Stimulated activated CD8-positive, alpha-beta memory T cell treated with anti-CD3 and anti-CD28 coated beads, Interleukin-4, amount 100 ng/mL, for 4 hours (primary cell): ENCODE measurements around the gene PIP4K2C.
"Not testable (repeated sequence)": the region's sequence is repeated elsewhere in the genome, so short reads cannot be mapped to it uniquely, and the experiment has no call there.

Experiments
- DNase-seq, 2 donors: peaks; one replicate each; pipeline ENCODE4 v3.0.0-alpha.2; 2020; ENCODE audit warnings: low read depth in 2 of 2, low spot score in 1 of 2

Gene PIP4K2C

DNA sequence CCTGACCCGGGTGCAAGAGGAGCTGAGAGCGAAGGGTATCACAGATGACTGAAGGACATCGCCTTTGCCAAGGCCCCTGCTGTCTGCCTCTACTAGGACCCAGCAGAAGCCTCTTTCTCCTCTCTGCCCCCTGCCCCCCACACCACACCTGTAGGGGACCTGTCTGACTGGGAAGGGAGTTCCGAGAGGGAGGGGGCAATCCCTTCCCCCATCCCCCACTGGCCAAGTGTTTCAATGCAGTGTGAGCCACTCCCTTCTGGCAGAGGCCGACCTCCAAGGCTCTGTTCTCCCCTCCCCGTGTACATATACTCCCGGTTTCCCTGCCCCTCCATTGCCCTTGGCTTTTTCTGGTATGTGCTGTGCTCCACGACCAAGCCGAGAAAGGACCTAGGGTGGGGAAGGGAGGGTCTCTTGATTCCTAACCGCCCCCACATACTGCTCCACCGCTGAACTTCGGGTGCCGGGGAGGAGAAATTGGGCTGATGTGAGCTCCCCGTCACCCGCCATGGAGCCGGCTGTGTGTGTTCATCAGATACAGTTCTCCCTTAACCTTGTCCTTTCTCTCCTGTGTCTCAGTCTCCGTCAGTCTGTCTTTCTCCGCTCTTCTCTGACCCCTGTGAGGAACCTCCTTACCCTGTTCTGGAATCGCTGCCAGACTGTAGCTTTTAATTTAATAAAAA, 18.2 kb downstream of the PIP4K2C start:
- DNase-seq: no peak

DNA sequence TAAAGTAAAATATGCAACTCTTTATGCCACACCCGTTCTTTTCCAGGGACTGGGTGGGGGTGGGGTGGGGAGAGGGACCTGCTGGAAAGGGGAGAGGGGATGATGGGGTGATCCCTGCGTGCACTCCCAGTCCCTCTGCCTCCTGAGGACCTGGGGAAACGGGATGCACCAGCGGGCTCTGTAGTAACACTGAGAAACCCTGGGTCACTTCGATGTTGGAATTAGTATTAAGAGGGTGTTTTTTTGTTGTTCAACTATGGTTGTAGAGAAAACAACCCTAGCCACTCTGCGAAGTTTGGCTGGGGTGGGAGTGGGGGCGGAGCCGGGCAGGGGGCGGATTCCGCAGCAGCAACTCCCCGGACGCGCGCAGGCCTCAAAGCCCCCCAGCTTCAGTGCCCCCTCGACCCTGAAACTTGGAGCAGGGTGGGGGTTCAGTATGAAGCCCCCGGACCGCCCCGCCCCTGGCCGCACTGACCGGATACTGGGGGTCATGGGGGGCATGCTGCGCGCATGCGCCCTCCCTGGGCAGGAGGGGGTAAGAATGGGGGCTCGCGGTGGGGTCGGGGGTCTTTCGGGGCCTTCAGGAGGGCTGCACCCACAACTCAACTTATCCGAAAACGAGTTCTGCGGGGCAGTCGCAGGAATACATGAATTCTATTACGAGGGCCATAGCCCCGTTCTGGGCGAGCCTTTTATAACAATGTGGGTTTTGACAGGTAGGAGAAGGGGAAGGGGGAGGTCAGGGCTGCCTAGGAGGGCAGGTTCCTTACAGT, 19.0 kb downstream of the PIP4K2C start:
- DNase-seq: no peak

DNA sequence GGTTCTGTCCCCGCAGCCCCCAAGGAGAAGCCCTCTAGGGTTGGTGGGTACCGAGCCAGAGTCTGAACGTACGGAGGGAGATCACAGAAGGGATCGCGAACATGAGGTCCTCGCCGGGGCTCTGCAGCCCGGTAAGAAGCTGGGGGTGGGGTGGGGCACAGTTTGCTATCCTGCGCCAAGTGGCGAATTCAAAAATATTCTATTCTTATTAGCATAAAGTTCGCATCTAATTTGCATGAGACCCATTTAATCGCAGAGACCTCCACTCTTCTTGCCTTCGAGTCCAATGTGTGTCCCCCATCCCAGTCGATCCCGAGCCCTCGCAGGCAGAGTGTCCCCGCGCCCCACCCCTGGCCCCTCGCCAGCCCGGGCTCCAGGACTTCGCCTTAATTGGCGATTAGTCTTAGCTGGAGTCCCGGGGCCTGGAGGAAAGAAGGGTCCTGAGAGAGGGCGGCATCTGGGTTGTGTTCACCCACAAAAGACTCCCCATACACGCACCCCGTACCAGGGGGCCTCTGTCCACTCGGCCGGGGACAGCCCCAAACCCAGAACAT, 19.6 kb downstream of the PIP4K2C start:
- DNase-seq: no peak

DNA sequence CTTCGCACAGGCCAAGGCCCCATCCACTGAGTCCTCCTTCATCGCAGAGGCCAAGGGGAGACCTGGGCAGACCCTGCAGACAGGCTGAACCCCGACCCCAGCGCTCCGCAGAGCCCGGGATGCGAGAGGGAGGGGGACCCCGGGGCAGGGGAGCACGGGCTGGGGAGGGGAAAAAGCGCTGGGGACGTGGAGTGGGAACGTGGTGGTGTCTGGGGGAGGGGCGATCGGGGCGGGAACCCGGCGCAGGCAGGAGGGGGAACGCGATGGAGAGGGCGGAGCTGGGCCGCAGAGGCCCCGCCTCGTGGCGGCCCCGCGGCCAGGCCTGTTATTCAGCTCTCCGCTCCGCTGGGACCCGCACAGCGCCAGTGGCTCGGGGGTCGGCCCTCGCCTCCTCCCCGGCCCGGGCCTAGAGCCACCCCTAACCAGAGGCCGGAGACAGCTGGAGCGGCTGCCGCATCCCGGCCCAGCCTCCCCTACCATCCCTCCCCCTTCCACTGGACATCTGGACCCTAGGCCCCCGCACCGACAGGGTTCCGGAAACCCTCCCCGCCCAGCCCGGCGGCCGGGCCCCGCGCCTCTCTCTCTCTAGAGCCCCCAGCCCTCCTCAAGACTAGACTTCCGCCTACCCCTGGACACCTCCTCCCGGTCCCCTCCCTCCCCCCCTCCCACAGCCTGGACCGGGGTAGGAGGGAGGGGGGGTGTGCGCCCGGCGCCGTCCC, 20.3 kb downstream of the PIP4K2C start, which contains the start of gene ARHGEF25:
TSS of gene ARHGEF25 (plus strand) at position 328 of the 719 bp plus-strand sequence. CDS start 460 bp downstream, outside the sequence.
- no peak for DNase-seq

DNA sequence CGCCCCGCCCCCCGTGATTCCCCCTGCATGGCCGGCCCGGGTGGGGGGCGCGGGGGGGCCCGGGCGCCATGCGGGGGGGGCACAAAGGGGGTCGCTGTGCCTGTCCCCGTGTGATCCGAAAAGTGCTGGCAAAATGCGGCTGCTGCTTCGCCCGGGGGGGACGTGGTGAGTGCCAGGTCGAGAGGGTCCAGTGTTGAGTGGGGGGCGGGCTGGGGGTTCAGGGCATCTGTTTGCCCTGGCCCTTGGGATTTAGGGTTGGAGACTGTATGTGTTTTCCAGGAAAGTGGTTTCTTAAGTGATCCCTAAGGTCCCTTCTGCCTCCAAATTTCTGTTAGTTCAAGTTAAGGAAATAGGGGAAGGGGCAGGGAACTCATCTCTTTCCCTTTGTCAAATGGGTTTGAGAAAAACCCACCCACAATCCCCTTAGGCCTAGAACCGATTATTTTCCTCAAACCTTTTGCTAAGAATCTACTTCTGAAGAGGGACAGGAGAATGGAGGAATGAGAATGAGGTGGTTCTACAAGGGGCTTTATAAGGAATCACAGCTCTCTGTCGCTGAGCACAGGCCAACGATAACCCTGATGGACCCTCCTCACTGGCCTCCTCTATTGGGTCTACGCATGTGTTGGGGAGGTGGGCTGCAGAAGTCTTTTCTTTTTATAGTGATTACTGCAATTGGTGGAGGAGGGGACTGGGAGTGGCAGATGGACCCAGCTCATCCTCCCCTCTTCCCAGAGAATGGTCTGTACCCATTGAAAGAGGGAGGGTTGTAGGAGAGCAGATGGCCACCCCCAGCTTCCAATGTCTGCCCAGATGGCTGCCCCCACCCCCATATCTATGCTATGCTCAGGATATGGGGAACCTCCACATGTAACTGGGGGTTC, 21.1 kb downstream of the PIP4K2C start:
- no peak for DNase-seq

DNA sequence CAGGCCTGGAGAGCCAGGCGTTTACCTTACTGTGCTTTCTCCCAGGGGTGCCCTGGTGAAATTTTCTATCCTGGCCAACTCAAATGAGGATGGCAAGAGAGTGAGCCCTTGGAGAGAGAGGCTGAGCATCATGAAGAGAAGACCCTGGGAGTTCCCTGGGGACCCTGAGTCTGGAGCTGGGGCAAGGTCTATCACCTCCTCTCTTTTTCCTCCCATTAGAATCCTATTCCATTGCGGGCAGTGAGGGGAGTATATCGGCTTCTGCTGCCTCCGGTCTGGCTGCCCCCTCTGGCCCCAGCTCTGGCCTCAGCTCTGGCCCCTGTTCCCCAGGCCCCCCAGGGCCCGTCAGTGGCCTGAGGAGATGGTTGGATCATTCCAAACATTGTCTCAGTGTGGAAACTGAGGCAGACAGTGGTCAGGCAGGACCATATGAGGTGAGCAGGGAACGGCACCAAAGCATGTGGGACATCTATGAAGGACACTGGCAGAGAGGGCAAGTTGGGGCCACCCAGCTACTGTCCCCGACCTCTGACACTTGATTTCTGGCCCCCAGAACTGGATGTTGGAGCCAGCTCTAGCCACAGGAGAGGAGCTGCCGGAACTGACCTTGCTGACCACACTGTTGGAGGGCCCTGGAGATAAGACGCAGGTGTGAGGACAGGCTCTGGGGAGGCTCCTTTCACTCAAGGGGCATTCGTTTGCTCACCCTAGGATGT, 21.9 kb downstream of the PIP4K2C start:
- DNase-seq: no peak

DNA sequence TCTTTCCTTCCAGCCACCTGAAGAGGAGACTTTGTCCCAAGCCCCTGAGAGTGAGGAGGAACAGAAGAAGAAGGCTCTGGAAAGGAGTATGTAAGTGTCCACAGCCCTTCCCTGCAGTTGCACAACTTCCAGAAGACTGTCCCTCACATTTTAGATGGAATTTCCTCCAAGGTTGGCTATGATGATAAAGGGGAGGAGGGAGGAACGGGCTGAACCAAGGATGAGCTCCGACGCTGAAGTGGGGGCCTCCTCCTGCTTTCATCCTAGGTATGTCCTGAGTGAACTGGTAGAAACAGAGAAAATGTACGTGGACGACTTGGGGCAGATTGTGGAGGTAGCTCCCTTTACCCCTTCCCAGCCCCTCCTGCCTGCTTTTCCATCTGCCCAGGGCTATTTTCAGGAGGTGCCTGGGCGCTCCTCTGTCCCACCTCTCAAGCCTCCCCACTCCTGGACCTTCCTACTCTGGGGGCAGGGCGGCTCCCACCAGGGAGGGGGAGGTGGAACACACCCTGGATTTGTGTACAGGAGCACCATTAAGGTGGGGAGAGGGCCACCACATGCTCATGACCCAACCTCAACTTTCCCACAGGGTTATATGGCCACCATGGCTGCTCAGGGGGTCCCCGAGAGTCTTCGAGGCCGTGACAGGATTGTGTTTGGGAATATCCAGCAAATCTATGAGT, 22.6 kb downstream of the PIP4K2C start:
- DNase-seq: no peak

DNA sequence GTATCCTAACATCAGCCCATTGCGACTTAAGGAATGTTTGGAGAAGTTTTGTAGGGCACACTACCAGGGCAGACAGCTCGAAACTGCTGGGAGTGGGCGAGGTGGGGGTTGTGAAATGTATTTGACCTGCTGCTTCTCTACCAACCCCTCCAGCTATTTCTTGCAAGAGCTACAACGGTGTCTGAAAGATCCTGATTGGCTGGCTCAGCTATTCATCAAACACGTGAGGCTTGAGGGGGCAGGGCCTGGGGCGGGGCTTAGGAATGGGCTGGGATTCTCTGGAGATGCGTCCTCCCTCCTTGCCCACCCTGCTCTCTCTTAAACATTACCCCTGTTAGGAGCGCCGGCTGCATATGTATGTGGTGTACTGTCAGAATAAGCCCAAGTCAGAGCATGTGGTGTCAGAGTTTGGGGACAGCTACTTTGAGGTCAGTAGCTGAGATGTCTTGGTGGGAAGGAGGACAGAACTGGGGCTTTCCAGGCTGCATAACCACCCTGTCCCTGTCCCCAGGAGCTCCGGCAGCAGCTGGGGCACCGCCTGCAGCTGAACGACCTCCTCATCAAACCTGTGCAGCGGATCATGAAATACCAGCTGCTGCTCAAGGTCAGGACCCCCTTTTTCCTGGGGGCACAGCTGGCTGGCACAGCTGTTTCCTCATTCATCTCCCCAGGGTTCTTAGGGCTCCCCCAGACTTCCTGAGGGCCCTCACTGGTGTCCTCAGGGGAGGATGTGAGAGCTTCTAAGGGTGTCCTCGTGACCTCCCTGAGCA, 23.4 kb downstream of the PIP4K2C start:
- DNase-seq: no peak

DNA sequence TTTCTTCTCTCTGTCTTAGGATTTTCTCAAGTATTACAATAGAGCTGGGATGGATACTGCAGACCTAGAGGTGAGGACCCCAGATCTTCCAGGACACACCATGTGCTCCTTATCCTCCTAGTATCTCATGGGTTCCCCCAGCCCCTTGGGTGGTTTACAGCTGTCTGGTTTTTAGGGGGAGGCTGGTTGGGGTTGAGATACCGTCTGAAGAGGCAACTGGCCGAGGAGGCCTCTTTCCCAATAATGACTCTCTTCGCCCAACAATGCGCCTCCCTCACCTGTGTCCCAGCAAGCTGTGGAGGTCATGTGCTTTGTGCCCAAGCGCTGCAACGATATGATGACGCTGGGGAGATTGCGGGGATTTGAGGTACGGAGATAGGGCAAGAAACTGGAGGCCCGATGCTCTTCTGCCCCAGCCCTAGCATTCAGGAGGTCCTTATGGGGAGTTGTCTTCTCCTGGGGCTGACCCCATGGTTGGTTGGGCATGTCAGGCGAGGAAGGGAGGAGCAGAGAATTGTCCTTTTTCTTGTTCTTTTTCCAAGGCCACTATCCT, 24.0 kb downstream of the PIP4K2C start:
- no peak for DNase-seq

DNA sequence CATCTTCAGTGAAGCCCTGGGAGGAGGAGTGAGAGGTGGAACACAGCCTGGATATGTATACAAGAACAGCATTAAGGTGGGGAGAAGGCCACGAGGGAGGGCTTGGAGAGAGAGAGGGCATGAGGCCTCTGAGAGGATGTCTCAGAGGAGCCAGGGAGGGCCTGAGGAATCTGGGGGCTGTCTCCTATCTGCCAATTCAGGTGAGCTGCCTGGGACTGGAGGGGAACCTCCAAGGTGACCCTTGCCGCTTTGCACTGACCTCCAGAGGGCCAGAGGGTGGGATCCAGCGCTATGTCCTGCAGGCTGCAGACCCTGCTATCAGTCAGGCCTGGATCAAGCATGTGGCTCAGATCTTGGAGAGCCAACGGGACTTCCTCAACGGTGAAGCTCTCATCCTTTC, 24.6 kb downstream of the PIP4K2C start:
- DNase-seq: no peak

DNA sequence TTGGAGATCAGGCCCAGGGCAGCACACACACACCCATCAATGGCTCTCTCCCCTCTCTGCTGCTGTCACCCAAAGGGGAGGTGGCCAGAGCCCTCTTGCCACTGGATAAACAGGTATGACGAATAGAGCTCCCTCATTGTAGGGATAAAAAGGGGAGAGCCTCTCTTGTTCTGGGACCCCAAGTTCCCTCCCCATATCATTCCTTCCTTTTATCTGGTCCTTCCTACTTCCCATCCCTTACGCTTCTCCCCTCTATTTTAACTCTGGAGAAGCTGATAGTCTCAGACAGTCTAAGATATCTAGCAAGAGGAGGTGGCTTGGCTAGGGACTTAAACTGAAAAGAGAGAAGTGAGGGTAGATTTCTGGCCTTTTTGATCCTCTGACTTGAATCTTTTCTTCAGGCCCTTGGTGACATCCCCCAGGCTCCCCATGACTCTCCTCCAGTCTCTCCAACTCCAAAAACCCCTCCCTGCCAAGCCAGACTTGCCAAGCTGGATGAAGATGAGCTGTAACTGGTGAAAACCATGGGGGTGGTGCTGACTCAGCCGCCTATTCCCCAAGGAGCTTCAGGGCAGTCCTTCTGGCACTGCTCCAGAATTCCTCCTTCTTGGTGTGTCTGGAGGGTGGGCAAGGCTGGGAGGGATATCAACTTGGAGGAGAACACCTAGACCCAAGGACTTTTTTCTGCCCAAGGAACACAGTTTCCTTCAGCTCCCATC, 25.6 kb downstream of the PIP4K2C start:
- no peak for DNase-seq

DNA sequence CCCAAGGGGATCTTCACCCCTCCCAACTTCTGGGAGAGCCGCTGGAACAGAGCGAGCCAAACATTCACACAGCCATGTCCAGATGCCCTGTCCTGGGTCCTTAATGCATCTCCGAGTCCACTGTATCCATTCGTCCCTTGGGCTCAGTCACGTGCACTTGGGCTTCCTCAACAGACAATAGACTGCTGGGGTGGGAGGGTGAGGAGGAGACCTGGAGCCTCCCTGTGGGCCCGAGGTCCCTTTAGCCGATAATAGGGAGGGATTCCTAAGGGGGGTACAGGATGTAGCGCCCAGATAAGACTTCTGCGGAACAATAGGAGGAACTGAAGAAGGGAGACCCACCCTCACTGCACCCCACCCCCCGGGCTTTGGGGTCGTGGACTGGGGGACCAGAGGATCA, 26.9 kb downstream of the PIP4K2C start:
- no peak for DNase-seq

DNA sequence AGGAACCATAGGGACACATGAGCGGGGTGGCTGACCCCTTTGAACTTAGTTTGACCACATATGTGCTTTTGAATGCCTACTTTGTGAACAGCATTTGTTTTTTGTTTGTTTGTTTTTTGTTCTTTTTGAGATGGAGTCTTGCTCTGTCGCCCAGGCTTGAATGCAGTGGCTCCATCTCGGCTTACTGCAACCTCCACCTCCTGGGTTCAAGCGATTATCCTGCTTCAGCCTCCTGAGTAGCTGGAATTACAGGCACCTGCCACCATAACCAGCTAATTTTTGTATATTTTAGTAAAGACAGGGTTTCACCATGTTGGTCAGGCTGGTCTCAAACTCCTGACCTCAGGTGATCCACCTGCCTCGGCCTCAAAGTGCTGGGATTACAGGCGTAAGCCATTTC, 27.4 kb downstream of the PIP4K2C start:
- DNase-seq: not testable (repeated sequence)

DNA sequence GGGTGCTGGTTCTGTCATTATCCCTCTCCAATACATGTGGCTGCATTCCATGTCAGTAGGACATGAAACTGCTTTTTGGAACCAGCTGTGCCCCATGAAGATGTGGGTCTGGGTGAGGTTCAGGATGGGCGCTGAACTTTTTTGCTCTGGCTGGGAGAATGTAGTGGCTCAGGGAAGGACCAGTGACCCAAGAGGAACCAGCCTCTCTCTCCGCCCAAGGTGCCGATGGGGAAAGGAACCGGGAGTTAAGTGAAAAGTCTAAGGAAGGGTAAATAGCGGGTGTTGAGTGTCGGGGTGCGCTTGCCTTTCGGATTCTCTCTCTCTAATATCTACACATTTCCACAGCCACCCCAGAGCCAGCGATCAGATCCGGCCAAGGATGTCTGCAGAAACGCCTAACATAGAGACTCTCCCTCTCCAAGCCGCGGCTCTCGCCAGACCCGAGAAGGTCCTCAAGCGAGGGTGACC, 28.0 kb downstream of the PIP4K2C start:
- no peak for DNase-seq

DNA sequence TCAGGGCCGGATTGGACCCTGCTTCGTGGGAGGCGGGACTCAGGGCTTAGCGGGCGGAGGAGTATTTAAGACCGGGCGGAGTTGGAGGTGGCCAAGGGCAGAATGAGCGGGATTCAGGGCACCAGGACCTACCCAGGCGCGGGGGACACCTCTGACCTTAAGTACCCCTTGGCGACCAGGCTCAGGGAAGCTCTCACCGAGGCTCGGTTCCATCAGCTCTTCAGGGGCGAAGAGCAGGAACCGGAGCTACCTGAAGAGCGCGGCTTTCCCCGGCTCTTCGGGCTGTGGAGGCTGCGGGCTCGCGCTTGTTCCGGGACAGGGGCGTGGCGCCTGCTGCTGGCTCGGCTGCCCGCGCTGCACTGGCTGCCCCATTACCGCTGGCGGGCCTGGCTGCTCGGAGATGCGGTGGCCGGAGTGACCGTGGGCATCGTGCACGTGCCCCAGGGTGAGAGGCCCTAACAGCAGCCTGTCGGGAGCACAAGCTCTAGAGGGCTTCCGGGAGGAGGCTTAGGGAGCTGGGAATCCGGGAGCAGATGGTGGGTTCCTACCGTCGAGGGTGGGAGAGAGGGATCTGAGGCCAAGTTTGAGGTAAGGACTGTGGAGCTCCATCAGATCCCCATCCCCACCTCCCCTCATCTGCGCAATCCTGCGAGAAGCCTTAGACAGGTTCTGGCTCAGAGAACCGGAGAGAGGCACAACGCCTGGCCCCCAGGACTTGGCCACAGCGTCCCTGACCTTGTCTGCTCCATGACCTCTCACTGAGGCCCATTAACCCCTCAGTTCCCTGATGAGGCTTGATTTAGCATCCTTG, 28.6 kb downstream of the PIP4K2C start:
- DNase-seq: no peak

DNA sequence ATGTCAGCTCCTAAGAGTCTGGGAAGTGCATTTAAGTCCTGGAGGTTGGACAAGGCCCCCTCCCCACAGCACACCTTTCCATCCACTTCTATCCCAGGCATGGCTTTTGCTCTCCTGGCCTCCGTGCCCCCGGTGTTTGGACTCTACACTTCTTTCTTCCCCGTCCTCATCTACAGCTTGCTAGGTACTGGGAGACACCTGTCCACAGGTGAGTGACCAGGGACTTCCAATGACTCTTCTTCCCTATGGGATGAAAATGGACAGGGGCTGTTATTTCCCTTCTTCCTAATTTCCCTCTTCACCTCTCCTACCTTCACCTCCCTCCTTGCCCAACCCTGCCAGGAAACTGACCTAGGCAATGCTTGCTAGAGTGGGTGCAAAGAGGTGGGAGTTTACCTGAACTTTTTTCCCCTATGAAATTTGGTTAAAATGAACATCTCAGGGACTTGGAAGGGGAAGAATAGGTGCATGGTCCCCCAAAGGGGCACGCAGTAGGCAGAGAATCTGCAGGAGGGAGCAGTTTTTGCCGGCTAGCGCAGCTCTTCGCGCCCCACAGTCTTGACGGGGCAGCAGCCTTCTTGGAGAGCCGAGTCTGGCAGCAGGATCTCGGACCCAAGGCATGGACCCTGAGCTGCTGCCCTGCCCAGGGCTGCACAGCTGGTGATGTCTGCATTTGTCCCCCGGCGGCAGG, 29.4 kb downstream of the PIP4K2C start:
- DNase-seq: no peak
